Measurements from ENCODE around the gene GJE1. TPM values are rescaled to one million over a fixed set of nuclear protein-coding genes. Genes with fewer than 3 reads are reported as not detected.

The GJE1 gene, protein sequence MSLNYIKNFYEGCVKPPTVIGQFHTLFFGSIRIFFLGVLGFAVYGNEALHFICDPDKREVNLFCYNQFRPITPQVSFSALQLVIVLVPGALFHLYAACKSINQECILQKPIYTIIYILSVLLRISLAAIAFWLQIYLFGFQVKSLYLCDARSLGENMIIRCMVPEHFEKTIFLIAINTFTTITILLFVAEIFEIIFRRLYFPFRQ
- not detected in 2 replicates for total RNA-seq

GRCh38 chr6:142132625-142133024 lies at the start of gene GJE1:
TSS of gene GJE1 (plus strand) at chr6:142132925. CDS start at chr6:142133159, 234 bp downstream.

GRCh38 chr6:142146828-142147662 lies 14.3 kb downstream of the GJE1 start, which contains the start of the genes NMBR and VTA1:
TSS of gene NMBR (minus strand) at chr6:142147122. CDS start at chr6:142088658, 58,464 bp downstream.
TSS of gene VTA1 (plus strand) at chr6:142147263. CDS start at chr6:142147288, 25 bp downstream.

Other genes with a start within 250 kb of the GJE1 start
- gene NMBR, start 14.2 kb downstream of the GJE1 start, total RNA-seq: 0.09 TPM in 1 of 2 replicates, not detected in the other
- 24.9 and 35.9 TPM in 2 replicates for gene VTA1, start 14.3 kb downstream of the GJE1 start, total RNA-seq
- 6.4 and 8.1 TPM in 2 replicates for gene ADGRG6, start 169.1 kb downstream of the GJE1 start, total RNA-seq

All from smooth muscle cell of bladder (primary cell).